IMR-90 (cell line): ENCODE data around the gene GRID1. TPM values are rescaled to one million over a fixed set of nuclear protein-coding genes. Genes with fewer than 3 reads are reported as not detected.

Experiments used
- ATAC-seq: fragments of 200-7000 bp; cut with Tn5 transposase; 2 replicates; pipeline ENCODE4 v1.9.1; 2020; ENCODE audit warnings: low read depth, mild to moderate bottlenecking, moderate library complexity
- BruUV-seq: library from RNA; stranded (reverse); fragments of 400-500 nt; replicated peaks from 2 replicates; lab custom pipeline; 2021; lab: Mats Ljungman, UMichigan
- CTCF ChIA-PET: fragments of 300-600 bp; formaldehyde crosslinking; extraction: SDS; loops from one replicate; lab custom pipeline; 2021; ENCODE audit warnings: antibody characterized with exemption; lab: Yijun Ruan, JAX
- POLR2A ChIA-PET: fragments of 300-600 bp; sonication (Branson Sonifier 250); formaldehyde crosslinking; loops from one replicate; lab custom pipeline; 2022; ENCODE audit warnings: antibody characterized with exemption; ENCODE audit not compliant: unreplicated experiment; lab: Charles Lee
- DNase-seq: peaks from one replicate; pipeline ENCODE4 v3.0.0; 2013
- H2AFZ ChIP-seq: replicated peaks from 2 replicates; pipeline ENCODE3; 2013; ENCODE audit warnings: low read length, mild to moderate bottlenecking; ENCODE audit not compliant: poor library complexity
- H2AK5ac ChIP-seq: 2 replicates; pipeline ENCODE4 v1.6.1; 2013; ENCODE audit warnings: low read depth, low read length, inconsistent platforms
- H2AK9ac ChIP-seq: replicated peaks from 2 replicates; pipeline ENCODE3; 2013; ENCODE audit warnings: mild to moderate bottlenecking, low read depth, low read length, moderate library complexity; ENCODE audit not compliant: poor library complexity
- H2BK120ac ChIP-seq: 2 replicates; pipeline ENCODE4 v1.6.1; 2013; ENCODE audit warnings: low read depth, low read length, inconsistent platforms
- H2BK15ac ChIP-seq: 3 replicates; pipeline ENCODE4 v1.6.1; 2013; ENCODE audit warnings: low read depth, low read length, inconsistent platforms
- H2BK20ac ChIP-seq: 2 replicates; pipeline ENCODE4 v1.6.1; 2013; ENCODE audit warnings: low read depth, mild to moderate bottlenecking, inconsistent platforms, low read length, moderate library complexity
- H2BK5ac ChIP-seq: 2 replicates; pipeline ENCODE4 v1.6.1; 2013; ENCODE audit warnings: mild to moderate bottlenecking, low read depth, low read length, inconsistent platforms; ENCODE audit not compliant: poor library complexity, severe bottlenecking
- H3K14ac ChIP-seq: replicated peaks from 2 replicates; pipeline ENCODE4 v1.6.1; 2013; ENCODE audit warnings: low read depth, low read length, inconsistent platforms
- H3K18ac ChIP-seq: 2 replicates; pipeline ENCODE4 v1.6.1; 2013; ENCODE audit warnings: low read depth, low read length, control low read depth
- H3K23ac ChIP-seq: 2 replicates; pipeline ENCODE4 v1.6.1; 2013; ENCODE audit warnings: low read depth, low read length, inconsistent platforms
- H3K27ac ChIP-seq: 2 replicates; pipeline ENCODE4 v1.5.1; 2013; ENCODE audit warnings: mild to moderate bottlenecking, control low read depth, low read length; ENCODE audit not compliant: insufficient read depth
- H3K27me3 ChIP-seq: 2 replicates; pipeline ENCODE4 v1.6.1; 2013; ENCODE audit warnings: low read length; ENCODE audit not compliant: control insufficient read depth, insufficient read depth
- H3K36me3 ChIP-seq: 2 replicates; pipeline ENCODE4 v1.6.1; 2013; ENCODE audit warnings: low read length, mixed read lengths; ENCODE audit not compliant: control insufficient read depth, insufficient read depth
- H3K4ac ChIP-seq: 2 replicates; pipeline ENCODE4 v1.6.1; 2013; ENCODE audit warnings: low read depth, low read length, inconsistent platforms
- H3K4me1 ChIP-seq: 2 replicates; pipeline ENCODE4 v1.6.1; 2013; ENCODE audit warnings: low read length, mixed read lengths; ENCODE audit not compliant: control insufficient read depth, insufficient read depth
- H3K4me2 ChIP-seq: 2 replicates; pipeline ENCODE4 v1.6.1; 2013; ENCODE audit warnings: low read depth, mild to moderate bottlenecking, control low read depth, low read length, moderate library complexity
- H3K4me3 ChIP-seq: 2 replicates; pipeline ENCODE4 v1.5.1; 2013; ENCODE audit warnings: low read depth, mild to moderate bottlenecking, control low read depth, low read length, moderate library complexity; ENCODE audit not compliant: insufficient read depth
- H3K56ac ChIP-seq: 2 replicates; pipeline ENCODE4 v1.6.1; 2013; ENCODE audit warnings: low read length, inconsistent platforms; ENCODE audit not compliant: insufficient read depth; ENCODE audit errors: extremely low read depth
- H3K79me1 ChIP-seq, 2 experiments: 2 replicates each; pipeline ENCODE4 v1.6.1; 2013; ENCODE audit warnings: low read length in 2 of 2, inconsistent platforms in 1 of 2, low read depth in 1 of 2
- H3K9ac ChIP-seq: 2 replicates; pipeline ENCODE4 v1.6.1; 2013; ENCODE audit warnings: low read depth, low read length, control low read depth
- H3K9me1 ChIP-seq: 2 replicates; pipeline ENCODE4 v1.6.1; 2013; ENCODE audit warnings: low read length, inconsistent platforms; ENCODE audit not compliant: insufficient read depth
- H3K9me3 ChIP-seq: 2 replicates; pipeline ENCODE4 v1.6.1; 2013; ENCODE audit warnings: low read length; ENCODE audit not compliant: control insufficient read depth, insufficient read depth
- H4K20me1 ChIP-seq: 2 replicates; pipeline ENCODE4 v1.6.1; 2013; ENCODE audit warnings: low read length, inconsistent platforms; ENCODE audit not compliant: insufficient read depth
- H4K5ac ChIP-seq: 2 replicates; pipeline ENCODE4 v1.6.1; 2013; ENCODE audit warnings: mild to moderate bottlenecking, low read depth, low read length, control low read depth
- H4K8ac ChIP-seq, 2 experiments: 2 replicates each; pipeline ENCODE4 v1.6.1; 2013; ENCODE audit warnings: low read depth in 2 of 2, low read length in 2 of 2, control low read depth in 1 of 2, inconsistent platforms in 1 of 2
- H4K91ac ChIP-seq: 2 replicates; pipeline ENCODE4 v1.6.1; 2013; ENCODE audit warnings: low read depth, low read length, inconsistent platforms; ENCODE audit not compliant: insufficient read depth
- FOS ChIP-seq: fragments of 150-350 bp; IDR thresholded peaks from 2 replicates; pipeline ENCODE4 v1.6.1; 2016; ENCODE audit warnings: low read depth, low read length
- MAFK ChIP-seq: IDR thresholded peaks from 2 replicates; pipeline ENCODE4 v1.6.1; 2012; ENCODE audit warnings: low read depth, low read length, improper control_type of control experiment
- MAZ ChIP-seq: IDR thresholded peaks from 2 replicates; pipeline ENCODE4 v1.6.1; 2012; ENCODE audit warnings: low read depth, mild to moderate bottlenecking, low read length, improper control_type of control experiment, moderate library complexity, borderline replicate concordance
- NFE2L2 ChIP-seq: fragments of 150-350 bp; IDR thresholded peaks from 2 replicates; pipeline ENCODE4 v1.6.1; 2016; ENCODE audit warnings: low read depth, mild to moderate bottlenecking, low read length
- POLR2A ChIP-seq: IDR thresholded peaks from 2 replicates; pipeline ENCODE4 v1.6.1; 2012; ENCODE audit warnings: mild to moderate bottlenecking, low read depth, low read length
- RCOR1 ChIP-seq: IDR thresholded peaks from 2 replicates; pipeline ENCODE4 v1.6.1; 2012; ENCODE audit warnings: mild to moderate bottlenecking, low read length, improper control_type of control experiment; ENCODE audit not compliant: insufficient replicate concordance
- WGBS, 2 experiments: methylation state at CpG; one replicate each; pipeline versions ENCODE4 v1.1.5 to v1.1.7; 2013; ENCODE audit warnings: missing lambda C conversion rate in 2 of 2; ENCODE audit not compliant: insufficient read length in 1 of 2; ENCODE audit errors: extremely low coverage in 2 of 2; 5-methylcytosine and 5-hydroxymethylcytosine counted together
- dilution Hi-C: fragments of 300-500 bp; cut with HindIII; formaldehyde crosslinking; loops from one replicate; pipeline ENCODE4 v1.14.3; 2018; ENCODE audit warnings: low sequenced_read_pairs; ENCODE audit not compliant: unreplicated experiment
- in situ Hi-C: fragments of 300-500 bp; cut with MboI; formaldehyde crosslinking; loops from 3 replicates; pipeline ENCODE4 v1.14.3; 2019; ENCODE audit warnings: low sequenced_read_pairs, inconsistent platforms, mixed read lengths
- intact Hi-C: fragments of 100-400 bp; cut with micrococcal nuclease; formaldehyde crosslinking; loops from 2 replicates; pipeline ENCODE4 v1.10.0; 2022
- polyA plus RNA-seq, 3 experiments: library from polyadenylated mRNA; depleted of rRNA; stranded (reverse); fragments of >200 nt; gene quantifications; 2 replicates each; pipeline ENCODE4 v1.2.3, GENCODE V29; 2012; ENCODE audit warnings: low replicate concordance in 1 of 3
- total RNA-seq: library from RNA; depleted of rRNA; stranded (reverse); fragments of >200 nt; gene quantifications from 2 replicates; pipeline ENCODE4 v1.2.3, GENCODE V29; 2012
- TF ChIP-seq, protein P1 (sequence below): fragments of 150-350 bp; IDR thresholded peaks from 2 replicates; pipeline ENCODE4 v1.6.1; 2017; ENCODE audit warnings: mild to moderate bottlenecking, antibody characterized with exemption, low read length, low read depth

Gene GRID1
- total and polyA plus RNA-seq, 2 of the 4 experiments (the other 2 are of a cell fraction) = not detected

DNA sequence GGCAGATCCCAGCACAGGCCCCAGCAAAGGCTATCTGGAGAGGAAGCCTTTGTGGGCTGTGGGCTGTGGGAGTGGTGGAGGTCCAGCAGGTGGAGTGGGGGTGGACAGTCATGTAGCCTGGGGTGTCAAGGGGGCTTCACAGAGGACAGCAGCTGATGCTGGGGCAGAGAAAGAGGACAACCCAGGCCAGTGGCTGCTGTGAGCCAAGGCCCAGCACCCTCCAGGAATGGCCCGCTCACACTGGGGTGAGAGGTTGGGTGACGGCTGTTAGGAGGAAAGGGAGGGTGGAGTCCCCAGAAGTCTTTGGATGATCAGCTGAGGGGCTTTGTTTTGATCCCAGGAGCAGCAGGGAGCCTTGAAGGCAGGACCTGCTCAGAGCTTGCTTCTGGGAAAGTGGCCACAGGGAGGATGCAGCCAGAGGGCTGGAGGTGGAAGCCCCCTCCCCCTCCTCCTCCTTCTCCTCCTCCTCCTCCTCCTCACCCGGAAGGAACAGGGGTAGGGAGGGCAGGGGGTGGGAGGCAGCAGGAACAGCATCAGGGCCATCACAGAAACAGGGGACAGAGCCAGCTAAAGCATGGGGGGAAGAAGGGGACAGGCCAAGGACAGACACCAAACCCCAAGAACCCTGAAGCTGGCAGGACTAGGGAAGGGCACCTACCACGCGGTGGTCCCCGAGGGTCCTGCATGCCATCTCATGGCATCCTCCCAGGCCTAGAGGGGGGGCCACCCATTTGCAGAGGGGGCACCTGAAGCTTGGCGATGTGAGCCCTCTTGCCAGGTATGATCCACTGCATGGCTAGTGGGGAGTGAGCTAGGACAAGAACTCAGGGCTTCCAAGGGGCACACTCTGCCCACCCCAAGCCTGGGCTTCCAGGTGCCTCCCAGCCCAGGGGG is 144.9 kb downstream of the GRID1 start (continued):
- no peak for TF ChIP-seq FOS

DNA sequence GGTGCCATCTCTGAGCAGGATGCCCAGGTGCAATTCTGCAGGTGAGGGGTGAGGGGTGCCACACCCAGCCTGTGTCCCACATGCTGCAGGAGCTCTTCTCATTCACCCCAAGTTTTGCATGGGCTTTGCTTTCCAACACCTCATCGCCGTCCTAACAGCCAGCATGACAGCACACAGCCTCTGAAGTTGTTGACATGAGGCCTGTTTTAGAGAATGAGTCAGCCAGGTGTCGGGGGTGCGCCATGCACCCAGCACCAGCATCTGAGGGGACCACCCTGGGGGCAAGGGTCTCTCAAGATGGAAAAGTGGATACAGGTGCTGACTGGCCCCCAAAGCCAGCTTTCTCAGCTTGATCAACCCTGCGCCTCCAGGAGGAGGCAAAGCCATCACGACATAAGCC is 146.0 kb downstream of the GRID1 start:
- H3K9me3 ChIP-seq = no peaks in the 10 kb centered on the region
- in situ Hi-C loops (no loop called here), intact Hi-C loops (no loop called here), dilution Hi-C loops (no loop called here)
- no peak overlapping the region for H2BK120ac ChIP-seq
- H3K56ac ChIP-seq = no peak overlapping the region
- ATAC-seq = no peak
- no peak overlapping the region for H2BK5ac ChIP-seq
- H3K4ac ChIP-seq = no peak overlapping the region
- H3K9me1 ChIP-seq = no peaks in the 10 kb centered on the region
- H3K9ac ChIP-seq = no peak overlapping the region
- no peak overlapping the region for H2BK15ac ChIP-seq
- no peak overlapping the region for H3K4me3 ChIP-seq
- no peak overlapping the region for H2AK9ac ChIP-seq
- CTCF ChIA-PET = no interaction called here
- no peak overlapping the region for H3K27ac ChIP-seq
- TF ChIP-seq MAZ (no peak), MAFK (no peak), RCOR1 (no peak), POLR2A (no peak), FOS (no peak), NFE2L2 (no peak)
- TF ChIP-seq, protein P1, sequence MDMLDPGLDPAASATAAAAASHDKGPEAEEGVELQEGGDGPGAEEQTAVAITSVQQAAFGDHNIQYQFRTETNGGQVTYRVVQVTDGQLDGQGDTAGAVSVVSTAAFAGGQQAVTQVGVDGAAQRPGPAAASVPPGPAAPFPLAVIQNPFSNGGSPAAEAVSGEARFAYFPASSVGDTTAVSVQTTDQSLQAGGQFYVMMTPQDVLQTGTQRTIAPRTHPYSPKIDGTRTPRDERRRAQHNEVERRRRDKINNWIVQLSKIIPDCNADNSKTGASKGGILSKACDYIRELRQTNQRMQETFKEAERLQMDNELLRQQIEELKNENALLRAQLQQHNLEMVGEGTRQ = no peak
- no peaks in the 10 kb centered on the region for H3K27me3 ChIP-seq
- H3K4me2 ChIP-seq = no peak overlapping the region
- H2AK5ac ChIP-seq = no peak overlapping the region
- H4K20me1 ChIP-seq = no peaks in the 10 kb centered on the region
- no peak overlapping the region for H4K91ac ChIP-seq
- no peak overlapping the region for H4K5ac ChIP-seq
- H3K14ac ChIP-seq = no peak overlapping the region
- no peak overlapping the region for H2AFZ ChIP-seq
- H3K79me1 ChIP-seq = no peaks in the 10 kb centered on the region
- no peaks in the 10 kb centered on the region for H3K36me3 ChIP-seq
- BruUV-seq = no TSS peak
- 85% methylated on average over 3 of the region's 6 CpGs; no CpG with 5 or more reads in 1 of the 2 experiments for WGBS, 2 experiments
- no peak for DNase-seq
- POLR2A ChIA-PET = no interaction called here
- no peak overlapping the region for H3K18ac ChIP-seq
- H4K8ac ChIP-seq = no peak overlapping the region
- H3K23ac ChIP-seq = no peak overlapping the region
- H3K4me1 ChIP-seq = no peaks in the 10 kb centered on the region
- H2BK20ac ChIP-seq = no peak overlapping the region
